Measurements from ENCODE around the gene MZT2B.
"Not testable (repeated sequence)": the region's sequence is repeated elsewhere in the genome, so short reads cannot be mapped to it uniquely, and the experiment has no call there.

MZT2B gene

GRCh38 chr2:130219147-130219546 is 37.1 kb downstream of the MZT2B start:
- DNase-seq (ENCODE audit: low spot score), result not testable (repeated sequence)

GRCh38 chr2:130220505-130220904 is 38.4 kb downstream of the MZT2B start:
- not testable (repeated sequence) for DNase-seq (ENCODE audit: low spot score)

GRCh38 chr2:130222523-130222922 is 40.5 kb downstream of the MZT2B start:
- not testable (repeated sequence) for DNase-seq (ENCODE audit: low spot score)

GRCh38 chr2:130228005-130228404 is 45.9 kb downstream of the MZT2B start:
- not testable (repeated sequence) for DNase-seq (ENCODE audit: low spot score)

GRCh38 chr2:130228467-130229160 is 46.6 kb downstream of the MZT2B start:
- DNase-seq (ENCODE audit: low spot score), result not testable (repeated sequence)

GRCh38 chr2:130229161-130229510 is 47.1 kb downstream of the MZT2B start:
- not testable (repeated sequence) for DNase-seq (ENCODE audit: low spot score)

- not testable (repeated sequence) for DNase-seq (ENCODE audit: low spot score)
Observed at GRCh38 chr2:130230376-130230775, 48.3 kb downstream of the MZT2B start.

GRCh38 chr2:130230907-130231306 is 48.8 kb downstream of the MZT2B start:
- DNase-seq (ENCODE audit: low spot score), result not testable (repeated sequence)

GRCh38 chr2:130231656-130232055 is 49.6 kb downstream of the MZT2B start:
- DNase-seq (ENCODE audit: low spot score), result no peak

GRCh38 chr2:130233066-130233465 is 51.0 kb downstream of the MZT2B start:
- DNase-seq (ENCODE audit: low spot score), result not testable (repeated sequence)

GRCh38 chr2:130239581-130239980 is 57.5 kb downstream of the MZT2B start:
- DNase-seq (ENCODE audit: low spot score), result not testable (repeated sequence)

All from left forelimb (tissue), 1 donor.